Smooth muscle cell (in vitro differentiated cells): Measurements from ENCODE around the gene SMG6. TPM values are rescaled to one million over a fixed set of nuclear protein-coding genes. Genes with fewer than 3 reads are reported as not detected.

ENCODE experiments used
- DNase-seq: peaks from one replicate; lab custom pipeline; 2025; ENCODE audit not compliant: unreplicated experiment; lab: John Stamatoyannopoulos, UW
- H2AFZ ChIP-seq: fragments of 200-600 bp; sonication (generic); 2 replicates; pipeline ENCODE4 v1.6.0; 2016; ENCODE audit warnings: antibody characterized with exemption, low read depth, mild to moderate bottlenecking
- H3F3A ChIP-seq: fragments of 200-600 bp; sonication (generic); 2 replicates; pipeline ENCODE4 v1.6.0; 2017; ENCODE audit warnings: antibody characterized with exemption, low read depth
- H3K27ac ChIP-seq: fragments of 200-600 bp; sonication (generic); 2 replicates; pipeline ENCODE4 v1.5.1; 2016; ENCODE audit warnings: low read depth, mild to moderate bottlenecking
- H3K27me3 ChIP-seq: fragments of 200-600 bp; sonication (generic); 2 replicates; pipeline ENCODE4 v1.6.1; 2016; ENCODE audit warnings: low read depth, mild to moderate bottlenecking
- H3K36me3 ChIP-seq: fragments of 200-600 bp; sonication (generic); 2 replicates; pipeline ENCODE4 v1.5.1; 2016; ENCODE audit warnings: low read depth
- H3K4me1 ChIP-seq: fragments of 200-600 bp; sonication (generic); 2 replicates; pipeline ENCODE4 v1.5.1; 2016; ENCODE audit warnings: low read depth
- H3K4me2 ChIP-seq: fragments of 200-600 bp; sonication (generic); 2 replicates; pipeline ENCODE4 v1.6.0; 2016; ENCODE audit warnings: mild to moderate bottlenecking
- H3K4me3 ChIP-seq: fragments of 200-600 bp; sonication (generic); 2 replicates; pipeline ENCODE4 v1.5.1; 2016; ENCODE audit warnings: mild to moderate bottlenecking
- H3K79me2 ChIP-seq: fragments of 200-600 bp; sonication (generic); 2 replicates; pipeline ENCODE4 v1.6.0; 2016; ENCODE audit warnings: low read depth, mild to moderate bottlenecking
- H3K9ac ChIP-seq: fragments of 200-600 bp; sonication (generic); 2 replicates; pipeline ENCODE4 v1.6.0; 2016; ENCODE audit warnings: low read depth
- H3K9me3 ChIP-seq: fragments of 200-600 bp; sonication (generic); replicated peaks from 2 replicates; pipeline ENCODE4 v1.5.1; 2016; ENCODE audit warnings: low read depth
- H4K20me1 ChIP-seq: fragments of 200-600 bp; sonication (generic); 2 replicates; pipeline ENCODE4 v1.6.0; 2016; ENCODE audit warnings: low read depth
- WGBS: methylation state at CpG from one replicate; pipeline ENCODE4 v1.1.7; 2016; ENCODE audit warnings: low lambda C conversion rate; 5-methylcytosine and 5-hydroxymethylcytosine counted together
- polyA plus RNA-seq: library from polyadenylated mRNA; unstranded; fragments of >200 nt; fragmentation: Nextera tagmentation; extraction: Ambion mirVana; gene quantifications from 2 replicates; pipeline ENCODE4 v1.2.1, GENCODE V29; 2016
- total RNA-seq: library from RNA; depleted of rRNA; stranded (reverse); fragments of >200 nt; gene quantifications from 2 replicates; pipeline ENCODE4 v1.2.3, GENCODE V29; 2014
- TF ChIP-seq, protein P1 (sequence below): fragments of 200-600 bp; sonication (generic); IDR thresholded peaks from 2 replicates; pipeline ENCODE4 v1.5.1; 2017; ENCODE audit warnings: borderline replicate concordance, mild to moderate bottlenecking, antibody characterized with exemption; ENCODE audit not compliant: insufficient read depth, poor library complexity, severe bottlenecking

SMG6 gene
- total and polyA plus RNA-seq, 2 experiments from 2014 or later = 10.6 to 21.4 TPM

DNA sequence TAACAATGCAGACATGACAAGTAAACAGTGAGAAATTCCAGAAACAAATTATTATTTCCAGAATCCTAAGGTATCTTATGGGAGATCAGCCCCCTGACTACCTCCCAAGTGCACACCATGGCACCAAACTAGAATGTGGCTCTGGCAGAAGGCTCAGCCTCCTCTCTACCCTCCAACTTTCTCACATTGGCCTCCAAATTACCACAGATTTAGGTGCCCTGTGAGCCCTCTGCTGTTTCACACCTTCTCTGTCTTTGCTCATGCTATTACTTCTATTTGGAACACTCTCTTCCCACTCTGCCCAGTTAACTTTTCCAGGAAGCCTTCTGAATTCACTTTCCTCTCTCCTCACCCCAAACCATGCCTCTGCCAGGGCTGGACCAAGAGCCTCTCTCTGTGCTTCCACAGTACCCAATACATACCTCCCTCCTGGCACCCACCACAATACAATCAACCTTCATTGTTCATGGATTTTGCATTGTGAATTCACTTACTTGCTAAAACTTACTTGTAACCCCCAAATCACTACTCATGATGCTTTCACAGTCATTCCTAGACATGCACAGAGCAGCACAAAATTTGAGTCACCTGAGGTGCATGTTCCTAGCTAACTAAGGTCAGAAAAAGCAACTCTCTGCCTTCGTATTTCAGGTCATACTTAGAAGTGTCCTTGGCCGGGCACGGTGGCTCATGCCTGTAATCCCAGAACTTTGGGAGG is 31.4 kb downstream of the SMG6 start:
- Histone ChIP-seq H3F3A (no peaks in the 10 kb centered on the region), H3K4me1 (no peaks in the 10 kb centered on the region), H3K27ac (no peak overlapping the region), H3K4me3 (no peak overlapping the region), H2AFZ (no peak overlapping the region), H3K9me3 (no peaks in the 10 kb centered on the region), H3K36me3 (no peaks in the 10 kb centered on the region), H4K20me1 (peaks cover 8% of the 10 kb centered on the region), H3K27me3 (no peaks in the 10 kb centered on the region), H3K9ac (no peak overlapping the region), H3K79me2 (no peaks in the 10 kb centered on the region), H3K4me2 (no peak overlapping the region)
- TF ChIP-seq, protein P1, sequence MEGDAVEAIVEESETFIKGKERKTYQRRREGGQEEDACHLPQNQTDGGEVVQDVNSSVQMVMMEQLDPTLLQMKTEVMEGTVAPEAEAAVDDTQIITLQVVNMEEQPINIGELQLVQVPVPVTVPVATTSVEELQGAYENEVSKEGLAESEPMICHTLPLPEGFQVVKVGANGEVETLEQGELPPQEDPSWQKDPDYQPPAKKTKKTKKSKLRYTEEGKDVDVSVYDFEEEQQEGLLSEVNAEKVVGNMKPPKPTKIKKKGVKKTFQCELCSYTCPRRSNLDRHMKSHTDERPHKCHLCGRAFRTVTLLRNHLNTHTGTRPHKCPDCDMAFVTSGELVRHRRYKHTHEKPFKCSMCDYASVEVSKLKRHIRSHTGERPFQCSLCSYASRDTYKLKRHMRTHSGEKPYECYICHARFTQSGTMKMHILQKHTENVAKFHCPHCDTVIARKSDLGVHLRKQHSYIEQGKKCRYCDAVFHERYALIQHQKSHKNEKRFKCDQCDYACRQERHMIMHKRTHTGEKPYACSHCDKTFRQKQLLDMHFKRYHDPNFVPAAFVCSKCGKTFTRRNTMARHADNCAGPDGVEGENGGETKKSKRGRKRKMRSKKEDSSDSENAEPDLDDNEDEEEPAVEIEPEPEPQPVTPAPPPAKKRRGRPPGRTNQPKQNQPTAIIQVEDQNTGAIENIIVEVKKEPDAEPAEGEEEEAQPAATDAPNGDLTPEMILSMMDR = no peak
- DNase-seq = no peak
- WGBS = 92% methylated on average over 3 of the region's 3 CpGs

DNA sequence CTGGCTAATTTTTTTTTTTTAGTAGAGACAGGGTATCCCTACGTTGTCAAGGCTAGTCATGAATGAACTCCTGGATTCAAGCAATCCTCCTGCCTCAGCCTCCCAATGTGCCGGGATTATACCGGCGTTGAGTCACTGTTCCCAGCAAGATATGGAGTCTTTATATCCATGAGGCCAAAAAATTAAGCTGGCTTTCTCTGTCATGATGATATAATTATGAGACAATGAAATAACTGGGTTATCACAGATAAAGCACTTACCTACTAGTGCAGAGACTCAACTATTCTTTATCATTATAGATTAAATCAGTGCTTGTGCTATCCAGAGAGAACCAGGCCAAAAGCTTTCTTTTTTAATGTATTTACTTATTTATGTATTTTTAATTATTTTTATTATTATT is 36.2 kb downstream of the SMG6 start:
- 94% methylated on average over 4 of the region's 4 CpGs for WGBS

DNA sequence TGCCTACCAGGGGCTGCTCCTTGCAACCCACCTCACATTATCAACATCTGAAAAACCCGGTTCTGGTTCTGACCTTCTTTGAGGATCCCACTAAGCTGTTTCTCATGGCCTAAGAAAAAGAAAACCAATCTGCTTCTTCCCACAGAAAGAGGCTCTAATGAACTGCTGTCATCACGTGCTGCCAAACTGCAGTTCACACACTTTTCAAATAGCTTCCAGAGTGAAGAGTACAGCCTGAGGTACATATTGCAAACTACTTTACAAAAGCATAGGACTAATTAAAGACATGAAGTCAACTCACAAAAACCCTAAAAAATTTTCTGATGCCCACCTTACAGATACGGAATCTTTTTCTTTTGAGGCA is 36.7 kb downstream of the SMG6 start:
- Histone ChIP-seq H3K9me3 (no peaks in the 10 kb centered on the region), H3K27ac (no peak overlapping the region), H3K9ac (no peak overlapping the region), H3K79me2 (peaks cover 3% of the 10 kb centered on the region), H3K4me1 (no peaks in the 10 kb centered on the region), H2AFZ (no peak overlapping the region), H3K4me2 (no peak overlapping the region), H3K36me3 (peaks cover 3% of the 10 kb centered on the region), H3K4me3 (no peak overlapping the region), H3F3A (no peaks in the 10 kb centered on the region), H3K27me3 (no peaks in the 10 kb centered on the region), H4K20me1 (peaks cover 48% of the 10 kb centered on the region)
- TF ChIP-seq, protein P1 = no peak
- DNase-seq = no peak
- 55% methylated on average over 3 of the region's 3 CpGs for WGBS

More for the DNA sequence above, 36.2 kb downstream of the SMG6 start:
- H3K9me3 ChIP-seq = no peaks in the 10 kb centered on the region
- H2AFZ ChIP-seq = no peak overlapping the region
- H3K27ac ChIP-seq = no peak overlapping the region
- peaks cover 43% of the 10 kb centered on the region for H4K20me1 ChIP-seq
- TF ChIP-seq, protein P1 = no peak
- H3K4me3 ChIP-seq = no peak overlapping the region
- peaks cover 3% of the 10 kb centered on the region for H3K79me2 ChIP-seq
- DNase-seq = no peak
- H3K9ac ChIP-seq = no peak overlapping the region
- no peak overlapping the region for H3K4me2 ChIP-seq
- no peaks in the 10 kb centered on the region for H3F3A ChIP-seq
- peaks cover 3% of the 10 kb centered on the region for H3K36me3 ChIP-seq
- H3K4me1 ChIP-seq = no peaks in the 10 kb centered on the region
- no peaks in the 10 kb centered on the region for H3K27me3 ChIP-seq
